Aorta (tissue), 5 donors: ENCODE data around the gene POLR2F. TPM values are rescaled to one million over a fixed set of nuclear protein-coding genes. Genes with fewer than 3 reads are reported as not detected.
"Not testable (repeated sequence)": the region's sequence is repeated elsewhere in the genome, so short reads cannot be mapped to it uniquely, and the experiment has no call there.

Experiments used
- ATAC-seq: fragments of 200-7000 bp; cut with Tn5 transposase; one replicate; pipeline ENCODE4 v1.9.1; 2022; ENCODE audit warnings: moderate library complexity; ENCODE audit not compliant: low FRiP score
- DNase-seq, 2 donors: peaks; one replicate each; pipeline ENCODE4 v3.0.0-alpha.2; 2020
- H3K27ac ChIP-seq, 2 donors: one replicate each; pipeline ENCODE4 v1.5.1; 2013; ENCODE audit warnings: low read length in 2 of 2, mild to moderate bottlenecking in 2 of 2, moderate library complexity in 2 of 2, control low read depth in 1 of 2, inconsistent platforms in 1 of 2, low read depth in 1 of 2
- H3K27me3 ChIP-seq, 2 donors: one replicate each; pipeline ENCODE4 v1.6.1; 2013; ENCODE audit warnings: control low read depth in 1 of 2, low read length in 1 of 2, mild to moderate bottlenecking in 1 of 2, moderate library complexity in 1 of 2; ENCODE audit not compliant: insufficient read depth in 2 of 2, control insufficient read depth in 1 of 2
- H3K36me3 ChIP-seq, 2 donors: one replicate each; pipeline ENCODE4 v1.6.1; 2013; ENCODE audit warnings: control low read depth in 1 of 2, low read length in 1 of 2, mild to moderate bottlenecking in 1 of 2; ENCODE audit not compliant: insufficient read depth in 2 of 2, control insufficient read depth in 1 of 2
- H3K4me1 ChIP-seq, 2 donors: one replicate each; pipeline ENCODE4 v1.6.1; 2013; ENCODE audit warnings: low read length in 2 of 2, control low read depth in 1 of 2, mild to moderate bottlenecking in 1 of 2, moderate library complexity in 1 of 2; ENCODE audit not compliant: insufficient read depth in 2 of 2, control insufficient read depth in 1 of 2
- H3K4me3 ChIP-seq, 2 donors: one replicate each; pipeline ENCODE4 v1.5.1; 2013; ENCODE audit warnings: low read length in 2 of 2, control low read depth in 1 of 2, mild to moderate bottlenecking in 1 of 2
- H3K9me3 ChIP-seq: one replicate; pipeline ENCODE4 v1.6.1; 2013; ENCODE audit warnings: mild to moderate bottlenecking, low read length; ENCODE audit not compliant: control insufficient read depth
- WGBS, 2 donors: extraction: QIAGEN DNeasy Blood & Tissue Kit; methylation state at CpG; one replicate each; pipeline ENCODE4 v1.1.7; 2013; 5-methylcytosine and 5-hydroxymethylcytosine counted together
- intact Hi-C, 2 donors: fragments of 100-400 bp; cut with DNase I; formaldehyde crosslinking; loops; one replicate each; pipeline versions ENCODE4 v1.14.2 to v1.15.0; 2022
- polyA plus RNA-seq, 2 donors: library from polyadenylated mRNA; stranded (reverse); fragments of 200-250 nt; gene quantifications; one replicate each; pipeline ENCODE4 v1.2.3, GENCODE V29; 2013
- total RNA-seq, 2 donors: library from RNA; stranded (reverse); fragmentation: NEBNext Ultra II Directional; extraction: Animal tissue kit (Norgen Biotek cat#: 25700); gene quantifications; one replicate each; pipeline ENCODE4 v1.2.1, GENCODE V29; 2021
- donor health status: healthy with polysubstance abuse.
- donor health status: Bipolar disorder and iron deficiency.
- donor health status: DM: no; HTN: no; CAD: no.
- donor health status: DM: no; HTN: no; CAD: no.
- donor health status: DM: yes; HTN: yes; CAD: no.

The POLR2F gene
- total and polyA plus RNA-seq, 4 donors, result 45.9 to 169 (median 98.3) TPM

DNA sequence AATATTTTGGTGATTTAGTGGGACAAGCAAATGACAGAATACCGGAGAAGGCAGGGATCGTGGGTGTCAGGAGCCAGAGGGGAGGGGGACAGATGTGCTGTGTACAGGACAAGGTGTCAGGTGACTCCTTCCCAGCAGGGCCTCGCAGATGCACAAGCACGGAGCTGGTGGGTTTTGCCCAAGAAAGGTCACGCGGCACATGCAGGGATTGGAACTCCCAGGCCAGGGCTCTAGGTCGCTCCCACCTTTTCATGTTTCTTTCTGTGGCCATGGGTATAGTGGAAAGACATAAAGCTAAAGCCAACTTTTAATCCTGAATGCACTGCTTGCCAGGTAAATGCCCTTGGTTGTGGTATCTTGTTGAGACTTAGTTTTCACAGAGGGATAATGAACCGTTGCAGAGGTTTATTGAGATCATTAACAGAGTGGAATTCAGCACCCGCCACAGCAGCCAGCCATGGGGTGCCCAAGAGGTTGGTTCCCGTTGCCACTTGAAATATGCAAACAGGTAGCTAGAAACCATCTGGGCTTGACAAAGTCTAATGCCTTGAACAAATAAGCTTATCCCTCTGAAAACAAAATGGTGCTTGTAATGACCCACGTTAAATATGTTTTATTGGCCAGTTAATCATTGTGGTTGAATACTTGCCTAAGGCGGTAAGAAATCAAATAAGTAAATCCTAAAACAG is 10.2 kb upstream of the POLR2F start:
- no peaks in the 10 kb centered on the region for H3K4me1 ChIP-seq
- no peaks in the 10 kb centered on the region for H3K9me3 ChIP-seq
- no peak for ATAC-seq
- no peak overlapping the region for H3K4me3 ChIP-seq
- no peak overlapping the region for H3K27ac ChIP-seq
- intact Hi-C loops, result no loop called here
- WGBS, 2 donors, result 88 to 89% methylated on average over 12 of the region's 12 CpGs
- no peak for DNase-seq
- no peaks in the 10 kb centered on the region for H3K27me3 ChIP-seq
- H3K36me3 ChIP-seq, result no peaks in the 10 kb centered on the region

- ATAC-seq (no peak), DNase-seq (no peak)
- H3K4me3 ChIP-seq, result no peak overlapping the region
- H3K4me1 ChIP-seq, result no peaks in the 10 kb centered on the region
- no peaks in the 10 kb centered on the region for H3K9me3 ChIP-seq
- WGBS, 2 donors, result 91 to 94% methylated on average over 7 of the region's 7 CpGs
- H3K27me3 ChIP-seq, result no peaks in the 10 kb centered on the region
- no peak overlapping the region for H3K27ac ChIP-seq
- no peaks in the 10 kb centered on the region for H3K36me3 ChIP-seq
- intact Hi-C loops, result no loop called here
Measured at GRCh38 chr22:37943825-37944198, 9.7 kb upstream of the POLR2F start.

- H3K4me1 ChIP-seq, H3K9me3 ChIP-seq, H3K36me3 ChIP-seq, intact Hi-C loops, H3K27me3 ChIP-seq, H3K27ac ChIP-seq, H3K4me3 ChIP-seq, DNase-seq, ATAC-seq: not testable (repeated sequence)
- WGBS, 2 donors, result 94% methylated on average over 11 of the region's 11 CpGs
Measured at GRCh38 chr22:37944423-37944822, 9.1 kb upstream of the POLR2F start.

DNA sequence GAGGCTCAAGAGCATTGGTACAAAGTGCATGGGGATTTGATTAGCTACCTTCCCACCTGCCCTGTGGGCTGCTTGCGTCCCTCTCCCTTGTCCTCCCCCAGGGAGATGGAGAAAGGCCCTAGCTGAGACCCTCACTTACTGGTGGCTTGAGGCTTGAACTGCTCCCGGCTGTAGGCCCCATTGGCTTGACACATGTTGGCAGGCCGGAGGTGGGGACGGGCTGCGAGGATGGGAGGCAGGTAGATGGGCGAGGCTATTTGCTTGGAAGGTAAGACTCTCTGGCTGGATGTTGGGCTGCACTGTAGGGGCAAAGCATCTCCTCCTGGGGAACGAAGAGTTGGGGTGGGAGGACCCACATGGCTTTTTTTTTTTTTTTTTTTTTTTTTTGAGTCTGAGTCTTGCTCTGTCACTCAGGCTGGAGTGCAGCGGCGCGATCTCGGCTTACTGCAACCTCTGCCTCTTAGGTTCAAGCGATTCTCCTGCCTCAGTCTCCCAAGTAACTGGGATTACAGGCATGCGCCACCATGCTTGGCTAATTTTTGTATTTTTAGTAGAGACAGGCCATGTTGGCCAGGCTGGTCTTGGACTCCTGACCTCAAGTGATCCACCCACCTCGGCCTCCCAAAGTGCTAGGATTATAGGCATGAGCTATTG is 6.2 kb upstream of the POLR2F start:
- H3K4me3 ChIP-seq, intact Hi-C loops, H3K27me3 ChIP-seq, H3K9me3 ChIP-seq, H3K36me3 ChIP-seq, H3K4me1 ChIP-seq, ATAC-seq, DNase-seq, H3K27ac ChIP-seq: not testable (repeated sequence)
- 93 to 94% methylated on average over 14 of the region's 14 CpGs for WGBS, 2 donors

- 46 to 47% methylated on average over 8 of the region's 8 CpGs for WGBS, 2 donors
- no peaks in the 10 kb centered on the region for H3K36me3 ChIP-seq
Measured at GRCh38 chr22:37951305-37951704, 2.2 kb upstream of the POLR2F start.

GRCh38 chr22:37952629-37953028 is 870 bp upstream of the POLR2F start:
- not testable (repeated sequence) for DNase-seq, H3K27me3 ChIP-seq, H3K36me3 ChIP-seq, ATAC-seq, H3K4me1 ChIP-seq, H3K27ac ChIP-seq, H3K9me3 ChIP-seq
- peak overlapping the region; percentile 20 to 39 for H3K4me3 ChIP-seq
- intact Hi-C loops, result loop anchor here in 1 of 2 donors (5.0 kb wide), 1 partner anchor 145 kb away; the partner anchor contains the start of gene GCAT
- 5 to 9% methylated on average over 20 of the region's 20 CpGs for WGBS, 2 donors

More at GRCh38 chr22:37951305-37951704, 2.2 kb upstream of the POLR2F start:
- Histone ChIP-seq H3K4me3 (no peak overlapping the region), H3K27ac (no peak overlapping the region), H3K4me1 (peaks cover 0 to 2% of the 10 kb centered on the region in 2 donors), H3K9me3 (no peaks in the 10 kb centered on the region), H3K27me3 (no peaks in the 10 kb centered on the region)
- ATAC-seq (no peak), DNase-seq (no peak)
- intact Hi-C loops, result loop anchor here in 1 of 2 donors (5.0 kb wide), 1 partner anchor 144 kb away; the partner anchor contains the start of gene GCAT

- DNase-seq (no peak), ATAC-seq (peak; percentile 67)
- intact Hi-C loops, result loop anchor here in 1 of 2 donors (5.0 kb wide), 1 partner anchor 146 kb away; the partner anchor contains the start of gene GCAT
- H3K36me3 ChIP-seq, result peaks cover 0 to 4% of the 10 kb centered on the region in 2 donors
- no peaks in the 10 kb centered on the region for H3K9me3 ChIP-seq
- peaks cover 0 to 2% of the 10 kb centered on the region in 2 donors for H3K4me1 ChIP-seq
- H3K27ac ChIP-seq, result no peak overlapping the region
- peak overlapping the region; percentile 20 to 39 for H3K4me3 ChIP-seq
- 0 to 1% methylated on average over 13 of the region's 13 CpGs for WGBS, 2 donors
- H3K27me3 ChIP-seq, result no peaks in the 10 kb centered on the region
Measured at GRCh38 chr22:37953062-37953436, 450 bp upstream of the POLR2F start.

DNA sequence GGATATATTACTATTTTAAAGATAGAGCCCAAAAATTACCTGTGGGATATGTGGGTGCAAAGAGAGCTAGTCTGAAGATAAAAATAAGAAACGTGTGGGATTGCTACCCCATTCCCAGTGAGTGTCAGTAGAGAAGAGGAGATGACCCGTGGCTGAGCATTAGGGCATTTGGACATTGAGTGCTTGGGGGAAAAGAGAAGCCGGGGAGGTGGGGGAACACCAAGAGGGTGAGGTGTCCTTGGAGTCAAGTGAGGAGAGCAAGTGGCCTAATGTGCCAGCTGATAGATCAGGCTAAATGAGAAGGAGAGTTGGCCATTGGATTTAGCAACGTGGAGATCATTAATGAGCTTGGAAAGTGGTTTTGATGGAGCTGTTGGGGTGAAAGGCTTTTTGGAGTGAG is 1.2 kb downstream of the POLR2F start:
- 74 to 77% methylated on average over 4 of the region's 4 CpGs for WGBS, 2 donors
- Histone ChIP-seq H3K36me3 (peaks cover 0 to 8% of the 10 kb centered on the region in 2 donors), H3K9me3 (no peaks in the 10 kb centered on the region), H3K27ac (no peak overlapping the region), H3K27me3 (no peaks in the 10 kb centered on the region), H3K4me3 (peak overlapping the region in 1 of 2 donors; percentile 81), H3K4me1 (peaks cover 0 to 2% of the 10 kb centered on the region in 2 donors)
- intact Hi-C loops, result loop anchor here in 1 of 2 donors (5.0 kb wide), 1 partner anchor 147 kb away; the partner anchor contains the start of gene GCAT
- ATAC-seq (no peak), DNase-seq (no peak)
